CD4-positive, alpha-beta T cell (primary cell): Measurements from ENCODE around the gene KRTAP4-2. TPM values are rescaled to one million over a fixed set of nuclear protein-coding genes. Genes with fewer than 3 reads are reported as not detected.
"Not testable (repeated sequence)": the region's sequence is repeated elsewhere in the genome, so short reads cannot be mapped to it uniquely, and the experiment has no call there.

Source experiments
- ATAC-seq: fragments of 200-7000 bp; cut with Tn5 transposase; one replicate; pipeline ENCODE4 v1.10.0; 2022; ENCODE audit warnings: mild to moderate bottlenecking; ENCODE audit not compliant: poor library complexity
- CTCF ChIA-PET: fragments of 350-600 bp; sonication (Branson Sonifier 250); formaldehyde crosslinking; loops from one replicate; lab custom pipeline; 2021; ENCODE audit warnings: antibody characterized with exemption, inconsistent platforms; lab: Charles Lee
- POLR2A ChIA-PET: fragments of 350-600 bp; sonication (Branson Sonifier 250); formaldehyde crosslinking; loops from one replicate; lab custom pipeline; 2021; ENCODE audit warnings: antibody characterized with exemption, inconsistent platforms; lab: Charles Lee
- DNase-seq, 14 experiments: peaks; one replicate each; pipeline ENCODE4 v3.0.0-alpha.2; 2013 to 2020; ENCODE audit warnings: mixed read lengths in 2 of 14
- H3K27ac ChIP-seq, 2 donors: one replicate each; pipeline versions ENCODE4 v1.5.1 to v1.7.0; 2013; ENCODE audit warnings: low read length in 2 of 2, low read depth in 1 of 2, mild to moderate bottlenecking in 1 of 2
- H3K27me3 ChIP-seq, 2 experiments: 1 replicate in 1 of 2; 2 replicates in 1 of 2; pipeline versions ENCODE4 v1.6.1 to v1.7.0; 2013; ENCODE audit warnings: low read length in 2 of 2, control low read depth in 1 of 2, mild to moderate bottlenecking in 1 of 2, moderate library complexity in 1 of 2; ENCODE audit not compliant: insufficient read depth in 2 of 2, control insufficient read depth in 1 of 2
- H3K36me3 ChIP-seq: one replicate; pipeline ENCODE4 v1.6.1; 2013; ENCODE audit warnings: low read length, control low read depth; ENCODE audit not compliant: insufficient read depth
- H3K4me1 ChIP-seq: one replicate; pipeline ENCODE4 v1.6.1; 2013; ENCODE audit warnings: low read length, control low read depth; ENCODE audit not compliant: insufficient read depth
- H3K4me3 ChIP-seq: one replicate; pipeline ENCODE4 v1.5.1; 2013; ENCODE audit warnings: mild to moderate bottlenecking, low read length, moderate library complexity
- H3K9me3 ChIP-seq, 2 experiments: 1 replicate in 1 of 2; 2 replicates in 1 of 2; pipeline versions ENCODE4 v1.6.1 to v1.7.0; 2013; ENCODE audit warnings: low read length in 2 of 2, mild to moderate bottlenecking in 2 of 2, control low read depth in 1 of 2, moderate library complexity in 1 of 2; ENCODE audit not compliant: control insufficient read depth in 1 of 2, insufficient read depth in 1 of 2
- H3K27ac Mint-ChIP-seq: one replicate; pipeline ENCODE4 v1.8.0; 2020; ENCODE audit warnings: mixed read lengths
- H3K27me3 Mint-ChIP-seq: one replicate; pipeline ENCODE4 v1.8.0; 2021; ENCODE audit warnings: mixed read lengths
- H3K36me3 Mint-ChIP-seq: one replicate; pipeline ENCODE4 v1.8.0; 2021; ENCODE audit warnings: low read depth, mixed read lengths
- H3K4me1 Mint-ChIP-seq: one replicate; pipeline ENCODE4 v1.8.0; 2021; ENCODE audit warnings: low read depth, mixed read lengths
- H3K4me3 Mint-ChIP-seq: one replicate; pipeline ENCODE4 v1.8.0; 2020; ENCODE audit warnings: mild to moderate bottlenecking, mixed read lengths
- H3K9me3 Mint-ChIP-seq: one replicate; pipeline ENCODE4 v1.8.0; 2020; ENCODE audit warnings: mixed read lengths
- intact Hi-C, 2 experiments: fragments of 100-400 bp; cut with DNase I in 1 of 2; cut with micrococcal nuclease in 1 of 2; formaldehyde crosslinking; loops; one replicate each; pipeline versions ENCODE4 v1.15.1 to v1.9.0; 2023 to 2025; cut with DNase I, micrococcal nuclease
- total RNA-seq, 174 experiments: library from RNA in 2 of 174; stranded (reverse) in 2 of 174; gene quantifications; one replicate each; pipeline ENCODE4 v1.2.3 and lab custom pipeline; 2021 to 2026
- TF ChIP-seq, protein P1 (sequence below): fragments of 200-600 bp; IDR thresholded peaks from one replicate; pipeline ENCODE4 v1.8.0; 2022; ENCODE audit warnings: antibody characterized with exemption, mild to moderate bottlenecking

The KRTAP4-2 gene
- total RNA-seq, 2 experiments from 2014 or later: not detected

DNA sequence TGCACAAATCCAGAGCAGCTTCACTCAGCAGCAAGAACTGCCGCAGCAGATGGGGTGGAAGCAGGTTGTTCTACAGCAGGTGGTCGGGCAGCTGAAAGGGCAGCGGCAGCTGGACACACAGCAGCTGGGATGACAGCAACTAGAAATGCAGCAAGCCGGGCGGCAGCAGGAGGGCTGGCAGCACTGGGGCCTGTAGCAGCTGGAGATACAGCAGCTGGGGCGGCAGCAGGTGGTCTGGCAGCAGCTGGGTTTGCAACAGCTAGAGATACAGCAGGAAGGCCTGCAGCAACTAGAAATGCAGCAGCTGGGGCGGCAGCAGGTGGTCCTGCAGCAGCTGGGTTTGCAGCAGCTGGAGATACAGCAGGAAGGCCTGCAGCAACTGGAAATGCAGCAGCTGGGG is 10.5 kb downstream of the KRTAP4-2 start:
- Histone ChIP-seq H3K27ac (no peak overlapping the region), H3K4me3 (no peak overlapping the region), H3K4me1 (no peaks in the 10 kb centered on the region), H3K36me3 (no peaks in the 10 kb centered on the region), H3K27me3 (no peaks in the 10 kb centered on the region), H3K9me3 (no peaks in the 10 kb centered on the region)
- Mint-ChIP-seq H3K9me3 (no peaks in the 10 kb centered on the region), H3K27ac (no peak overlapping the region), H3K4me1 (no peaks in the 10 kb centered on the region), H3K27me3 (no peaks in the 10 kb centered on the region), H3K4me3 (no peak overlapping the region), H3K36me3 (no peaks in the 10 kb centered on the region)
- POLR2A ChIA-PET: no interaction called here
- ATAC-seq (no peak), DNase-seq (no peak)
- TF ChIP-seq, protein P1, sequence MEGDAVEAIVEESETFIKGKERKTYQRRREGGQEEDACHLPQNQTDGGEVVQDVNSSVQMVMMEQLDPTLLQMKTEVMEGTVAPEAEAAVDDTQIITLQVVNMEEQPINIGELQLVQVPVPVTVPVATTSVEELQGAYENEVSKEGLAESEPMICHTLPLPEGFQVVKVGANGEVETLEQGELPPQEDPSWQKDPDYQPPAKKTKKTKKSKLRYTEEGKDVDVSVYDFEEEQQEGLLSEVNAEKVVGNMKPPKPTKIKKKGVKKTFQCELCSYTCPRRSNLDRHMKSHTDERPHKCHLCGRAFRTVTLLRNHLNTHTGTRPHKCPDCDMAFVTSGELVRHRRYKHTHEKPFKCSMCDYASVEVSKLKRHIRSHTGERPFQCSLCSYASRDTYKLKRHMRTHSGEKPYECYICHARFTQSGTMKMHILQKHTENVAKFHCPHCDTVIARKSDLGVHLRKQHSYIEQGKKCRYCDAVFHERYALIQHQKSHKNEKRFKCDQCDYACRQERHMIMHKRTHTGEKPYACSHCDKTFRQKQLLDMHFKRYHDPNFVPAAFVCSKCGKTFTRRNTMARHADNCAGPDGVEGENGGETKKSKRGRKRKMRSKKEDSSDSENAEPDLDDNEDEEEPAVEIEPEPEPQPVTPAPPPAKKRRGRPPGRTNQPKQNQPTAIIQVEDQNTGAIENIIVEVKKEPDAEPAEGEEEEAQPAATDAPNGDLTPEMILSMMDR: no peak
- CTCF ChIA-PET: no interaction called here
- intact Hi-C loops: no loop called here

DNA sequence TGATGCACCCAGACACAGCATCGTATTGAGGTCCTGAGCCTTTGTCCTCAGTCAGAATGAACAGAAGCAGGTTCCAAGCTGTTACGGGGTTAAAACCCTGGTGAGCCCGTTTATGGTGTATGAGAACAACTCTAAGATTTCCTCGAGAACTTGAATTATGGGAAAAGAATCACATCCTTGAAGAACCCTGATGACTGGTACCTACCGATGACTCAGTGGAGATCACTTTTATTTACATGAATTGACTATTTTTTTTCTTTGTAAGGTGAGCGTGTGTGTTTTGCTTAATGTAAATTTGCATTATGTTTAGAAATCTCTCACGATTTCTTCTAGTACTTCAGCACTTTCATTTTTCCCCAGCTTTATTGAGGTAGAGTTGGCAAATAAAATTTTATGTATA is 14.2 kb downstream of the KRTAP4-2 start:
- no peaks in the 10 kb centered on the region for H3K36me3 ChIP-seq
- TF ChIP-seq, protein P1: no peak
- no peak for ATAC-seq
- no peak overlapping the region for H3K4me3 Mint-ChIP-seq
- peaks cover 10% of the 10 kb centered on the region for H3K27me3 Mint-ChIP-seq
- no peaks in the 10 kb centered on the region for H3K36me3 Mint-ChIP-seq
- H3K4me3 ChIP-seq: no peak overlapping the region
- no peak overlapping the region for H3K27ac ChIP-seq
- no peak overlapping the region for H3K27ac Mint-ChIP-seq
- peaks cover 0 to 3% of the 10 kb centered on the region in 2 experiments for H3K27me3 ChIP-seq
- DNase-seq: no peak
- CTCF ChIA-PET: no interaction called here
- H3K4me1 ChIP-seq: no peaks in the 10 kb centered on the region
- intact Hi-C loops: no loop called here
- no peaks in the 10 kb centered on the region for H3K4me1 Mint-ChIP-seq
- H3K9me3 ChIP-seq: no peaks in the 10 kb centered on the region
- POLR2A ChIA-PET: no interaction called here
- H3K9me3 Mint-ChIP-seq: no peaks in the 10 kb centered on the region

DNA sequence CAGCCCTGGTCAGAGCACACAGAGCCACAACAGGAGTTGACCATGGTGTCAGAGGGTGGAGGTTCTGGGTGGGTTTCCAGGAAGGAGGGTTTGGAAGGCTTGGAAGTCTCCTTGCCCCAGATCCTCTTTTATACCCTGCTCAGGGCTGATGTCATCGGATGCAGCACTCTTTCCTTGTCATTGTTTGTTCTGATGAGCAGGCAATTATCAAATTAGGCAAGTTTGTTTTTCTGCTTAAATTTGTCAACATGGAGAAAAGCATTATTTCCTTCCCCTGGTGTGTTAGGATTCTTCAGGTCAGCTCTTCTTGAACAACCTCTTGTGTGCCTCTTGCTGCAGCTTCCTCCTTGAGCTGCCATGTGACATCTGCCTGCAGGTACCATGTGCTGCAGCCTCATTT is 17.4 kb downstream of the KRTAP4-2 start, which contains the start of gene KRTAP4-4:
KRTAP4-4 (minus strand) TSS at position 101 of the 400 bp plus-strand sequence; CDS start at position 44, 57 bp downstream.
- ChIA-PET POLR2A (interaction anchor here (1.4 kb wide), 1 partner anchor 148 kb away, joined by 3 read pairs; no protein-coding TSS in a partner anchor), CTCF (no interaction called here)
- H3K9me3 Mint-ChIP-seq: no peaks in the 10 kb centered on the region
- no peaks in the 10 kb centered on the region for H3K36me3 Mint-ChIP-seq
- peaks cover 18% of the 10 kb centered on the region for H3K27me3 Mint-ChIP-seq
- H3K4me1 Mint-ChIP-seq: no peaks in the 10 kb centered on the region
- ATAC-seq (no peak), DNase-seq (no peak)
- no peaks in the 10 kb centered on the region for H3K4me1 ChIP-seq
- TF ChIP-seq, protein P1: no peak
- no peaks in the 10 kb centered on the region for H3K36me3 ChIP-seq
- H3K4me3 ChIP-seq: no peak within 1 kb of the TSS
- no peaks in the 10 kb centered on the region for H3K9me3 ChIP-seq
- no peak within 1 kb of the TSS for H3K27ac Mint-ChIP-seq
- no peak within 1 kb of the TSS for H3K27ac ChIP-seq
- H3K27me3 ChIP-seq: peaks cover 0 to 3% of the 10 kb centered on the region in 2 experiments
- no peak within 1 kb of the TSS for H3K4me3 Mint-ChIP-seq
- intact Hi-C loops: no loop called here

DNA sequence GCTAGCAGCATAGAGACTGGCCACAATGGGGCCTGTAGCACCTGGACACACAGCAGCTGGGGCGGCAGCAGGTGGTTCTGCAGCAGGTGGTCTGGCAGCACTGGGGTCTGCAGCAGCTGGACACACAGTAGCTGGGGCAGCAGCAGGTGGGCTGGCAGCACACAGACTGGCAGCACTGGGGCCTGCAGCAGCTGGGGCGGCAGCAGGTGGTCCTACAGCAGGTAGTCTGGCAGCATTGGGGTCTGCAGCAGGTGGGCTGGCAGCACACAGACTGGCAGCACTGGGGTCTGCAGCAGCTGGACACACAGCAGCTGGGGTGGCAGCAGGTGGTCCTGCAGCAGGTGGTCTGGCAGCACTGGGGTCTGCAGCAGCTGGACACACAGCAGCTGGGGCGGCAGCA is 17.8 kb downstream of the KRTAP4-2 start:
- H3K36me3 ChIP-seq, H3K27ac ChIP-seq, H3K27ac Mint-ChIP-seq, H3K9me3 ChIP-seq, H3K4me1 ChIP-seq, H3K9me3 Mint-ChIP-seq, H3K27me3 ChIP-seq, CTCF ChIA-PET, DNase-seq, H3K4me3 Mint-ChIP-seq, intact Hi-C loops, H3K4me3 ChIP-seq, ATAC-seq, H3K4me1 Mint-ChIP-seq, H3K36me3 Mint-ChIP-seq: not testable (repeated sequence)
- peaks cover 20% of the 10 kb centered on the region for H3K27me3 Mint-ChIP-seq
- POLR2A ChIA-PET: interaction anchor here (1.4 kb wide), 1 partner anchor 148 kb away, joined by 3 read pairs; no protein-coding TSS in a partner anchor
